GM12878 (cell line): ENCODE measurements around the gene MEF2C. TPM values are rescaled to one million over a fixed set of nuclear protein-coding genes. Genes with fewer than 3 reads are reported as not detected.

Experiments used
- ATAC-seq: fragments of 200-7000 bp; cut with Tn5 transposase; 3 replicates; pipeline ENCODE4 v1.9.1; 2020; ENCODE audit warnings: mild to moderate bottlenecking, moderate library complexity
- BruUV-seq: library from RNA; stranded (reverse); fragments of 400-500 nt; replicated peaks from 2 replicates; lab custom pipeline; 2021; lab: Mats Ljungman, UMichigan
- CTCF ChIA-PET: fragments of 300-600 bp; sonication (Branson Sonifier 250); formaldehyde crosslinking; extraction: SDS; loops from one replicate; lab custom pipeline; 2021; ENCODE audit warnings: inconsistent platforms; lab: Yijun Ruan, JAX
- POLR2A ChIA-PET: fragments of 350-600 bp; formaldehyde crosslinking; extraction: SDS; loops from one replicate; lab custom pipeline; 2021; ENCODE audit warnings: inconsistent platforms; lab: Charles Lee
- RAD21 ChIA-PET: fragments of 300-600 bp; sonication (Branson Sonifier 250); formaldehyde crosslinking; loops from one replicate; lab custom pipeline; 2023; ENCODE audit warnings: antibody characterized with exemption; ENCODE audit not compliant: unreplicated experiment; lab: Charles Lee
- SMC1A ChIA-PET: fragments of 300-600 bp; sonication (Branson Sonifier 250); formaldehyde crosslinking; loops from one replicate; lab custom pipeline; 2023; ENCODE audit not compliant: unreplicated experiment, uncharacterized antibody; lab: Charles Lee
- DNase-seq: peaks from one replicate; pipeline ENCODE4 v3.0.0-alpha.2; 2011; ENCODE audit warnings: low read depth, low spot score
- FAIRE-seq: peaks from 3 replicates; lab custom pipeline; 2011; peaks lifted over from hg19 to GRCh38; lab: Jason Lieb, UNC
- H2AFZ ChIP-seq: 2 replicates; pipeline ENCODE4 v1.6.0; 2011; ENCODE audit warnings: low read depth, low read length, control low read depth; ENCODE audit not compliant: control insufficient read depth
- H3K27ac ChIP-seq: 2 replicates; pipeline ENCODE4 v1.5.1; 2011; ENCODE audit warnings: control low read depth; ENCODE audit not compliant: control insufficient read depth, insufficient read depth
- H3K27me3 ChIP-seq, 2 experiments: replicated peaks in 1 of 2; 2 replicates each; pipeline versions ENCODE4 v1.6.0 to v1.6.1; 2011; ENCODE audit warnings: low read length in 1 of 2; ENCODE audit not compliant: control insufficient read depth in 2 of 2, insufficient read depth in 2 of 2
- H3K36me3 ChIP-seq, 2 experiments: 2 replicates each; pipeline ENCODE4 v1.5.1; 2011; ENCODE audit warnings: low read length in 1 of 2; ENCODE audit not compliant: control insufficient read depth in 2 of 2, insufficient read depth in 2 of 2
- H3K4me1 ChIP-seq: 2 replicates; pipeline ENCODE4 v1.6.1; 2011; ENCODE audit warnings: mild to moderate bottlenecking, low read length, moderate library complexity, mixed read lengths; ENCODE audit not compliant: control insufficient read depth, insufficient read depth
- H3K4me2 ChIP-seq: 2 replicates; pipeline ENCODE4 v1.6.0; 2011; ENCODE audit warnings: control low read depth; ENCODE audit not compliant: control insufficient read depth, insufficient read depth
- H3K4me3 ChIP-seq: fragments of 200-600 bp; sonication (generic); 2 replicates; pipeline ENCODE4 v1.5.1; 2016
- H3K79me2 ChIP-seq: 2 replicates; pipeline ENCODE4 v1.6.0; 2011; ENCODE audit warnings: low read length; ENCODE audit not compliant: control insufficient read depth, insufficient read depth
- H3K9ac ChIP-seq: 2 replicates; pipeline ENCODE4 v1.8.0; 2011; ENCODE audit warnings: low read length, control low read depth, mixed read lengths; ENCODE audit not compliant: control insufficient read depth, insufficient read depth
- H3K9me3 ChIP-seq: replicated peaks from 3 replicates; pipeline ENCODE4 v1.5.1; 2011; ENCODE audit warnings: mild to moderate bottlenecking, low read length; ENCODE audit not compliant: control insufficient read depth, insufficient read depth
- H4K20me1 ChIP-seq: 2 replicates; pipeline ENCODE4 v1.6.0; 2011; ENCODE audit not compliant: control insufficient read depth, insufficient read depth
- ATF2 ChIP-seq: IDR thresholded peaks from 2 replicates; pipeline ENCODE4 v1.6.1; 2012; ENCODE audit warnings: low read length, inconsistent platforms
- ATF7 ChIP-seq: fragments of 450-650 bp; IDR thresholded peaks from 2 replicates; pipeline ENCODE4 v1.6.1; 2016; ENCODE audit warnings: low read depth, mild to moderate bottlenecking
- BCL11A ChIP-seq: IDR thresholded peaks from 2 replicates; pipeline ENCODE4 v1.6.1; 2011; ENCODE audit warnings: low read depth, low read length
- EP300 ChIP-seq, 2 experiments: fragments of 150-350 bp in 1 of 2; IDR thresholded peaks; 2 replicates each; pipeline ENCODE4 v1.6.1; 2011 to 2012; ENCODE audit warnings: low read depth in 2 of 2, low read length in 2 of 2, borderline replicate concordance in 1 of 2, improper control_type of control experiment in 1 of 2, inconsistent platforms in 1 of 2; ENCODE audit not compliant: control insufficient read depth in 1 of 2
- ETV6 ChIP-seq, 2 experiments: fragments of 450-650 bp in 1 of 2; IDR thresholded peaks in 1 of 2; conservative IDR thresholded peaks in 1 of 2; 2 replicates each; pipeline ENCODE4 v1.6.1; 2014; ENCODE audit warnings: antibody characterized with exemption in 1 of 2, borderline replicate concordance in 1 of 2, low read depth in 1 of 2, mild to moderate bottlenecking in 1 of 2, moderate library complexity in 1 of 2
- HDAC6 ChIP-seq: fragments of 200-600 bp; sonication (generic); IDR thresholded peaks from one replicate; pipeline ENCODE4 v1.8.0; 2017; ENCODE audit warnings: antibody characterized with exemption; ENCODE audit not compliant: unreplicated experiment
- IRF4 ChIP-seq: IDR thresholded peaks from 2 replicates; pipeline ENCODE4 v1.6.1; 2011; ENCODE audit warnings: low read depth, low read length
- JUNB ChIP-seq: IDR thresholded peaks from 2 replicates; pipeline ENCODE4 v1.6.1; 2016; ENCODE audit warnings: antibody characterized with exemption, mild to moderate bottlenecking
- MEF2B ChIP-seq: fragments of 450-650 bp; IDR thresholded peaks from 2 replicates; pipeline ENCODE4 v1.6.1; 2018; ENCODE audit warnings: mild to moderate bottlenecking, moderate library complexity; ENCODE audit not compliant: partially characterized antibody, poor library complexity, severe bottlenecking
- NFYB ChIP-seq: IDR thresholded peaks from 2 replicates; pipeline ENCODE4 v1.6.1; 2011; ENCODE audit warnings: low read depth, mild to moderate bottlenecking, low read length, improper control_type of control experiment, moderate library complexity; ENCODE audit not compliant: insufficient read depth
- PAX5 ChIP-seq: IDR thresholded peaks from 2 replicates; pipeline ENCODE4 v1.6.1; 2011; ENCODE audit warnings: low read depth, low read length, borderline replicate concordance
- PAX8 ChIP-seq: fragments of 450-650 bp; IDR thresholded peaks from 2 replicates; pipeline ENCODE4 v1.6.1; 2017; ENCODE audit warnings: mild to moderate bottlenecking, moderate library complexity
- POU2F2 ChIP-seq: IDR thresholded peaks from 3 replicates; pipeline ENCODE4 v1.6.1; 2011; ENCODE audit warnings: low read depth, mild to moderate bottlenecking, low read length, borderline replicate concordance
- RUNX3 ChIP-seq: IDR thresholded peaks from 2 replicates; pipeline ENCODE4 v1.6.1; 2012; ENCODE audit warnings: low read length, inconsistent platforms
- SPI1 ChIP-seq: IDR thresholded peaks from 2 replicates; pipeline ENCODE4 v1.6.1; 2011; ENCODE audit warnings: low read depth, mild to moderate bottlenecking, low read length, moderate library complexity, borderline replicate concordance; ENCODE audit not compliant: insufficient read depth
- ZNF217 ChIP-seq: fragments of 450-650 bp; IDR thresholded peaks from 2 replicates; pipeline ENCODE4 v1.6.1; 2017; ENCODE audit warnings: antibody characterized with exemption, mild to moderate bottlenecking
- ZNF592 ChIP-seq: fragments of 450-650 bp; IDR thresholded peaks from 2 replicates; pipeline ENCODE4 v1.6.1; 2017; ENCODE audit warnings: mild to moderate bottlenecking, moderate library complexity
- WGBS: methylation state at CpG from one replicate; pipeline ENCODE4 v1.1.6; 2016; ENCODE audit warnings: low lambda C conversion rate; ENCODE audit not compliant: insufficient replicate concordance, insufficient coverage; ENCODE audit errors: missing lambda C conversion rate; 5-methylcytosine and 5-hydroxymethylcytosine counted together
- in situ Hi-C: fragments of 300-500 bp; cut with MboI; formaldehyde crosslinking; loops from 9 replicates; pipeline ENCODE4 v1.14.3; 2018; ENCODE audit warnings: mixed read lengths
- intact Hi-C: fragments of 100-400 bp; cut with micrococcal nuclease; formaldehyde crosslinking; loops from one replicate; pipeline ENCODE4 v1.14.2; 2022; ENCODE audit not compliant: unreplicated experiment
- polyA plus RNA-seq, 11 experiments: library from polyadenylated mRNA; depleted of rRNA in 4 of 11; unstranded in 6 of 11; stranded (reverse) in 5 of 11; fragments of >200 nt; fragmentation: Nextera tagmentation in 4 of 11; fragmentation: Illumina TruSeq in 1 of 11; extraction: Ambion mirVana in 4 of 11; extraction: Trizol in 1 of 11; gene quantifications; 1 replicate in 1 of 11; 2 replicates in 10 of 11; pipeline versions ENCODE4 v1.2.1 to v1.2.3, GENCODE V29; 2011 to 2016; ENCODE audit warnings: inconsistent platforms in 2 of 11, missing spikeins in 2 of 11, low read depth in 1 of 11
- total RNA-seq, 4 experiments: library from RNA; depleted of rRNA in 3 of 4; stranded (reverse); fragments of >200 nt in 3 of 4; fragmentation: Illumina TruSeq in 1 of 4; extraction: Trizol in 1 of 4; gene quantifications; 2 replicates each; pipeline versions ENCODE4 v1.2.1 to v1.2.3, GENCODE V29; 2013 to 2021

MEF2C gene
- total and polyA plus RNA-seq, 10 of the 15 experiments (the other 5 are each of a cell fraction or from before 2014, with no cell fraction given): 104 to 225 (median 180) TPM

- peak overlapping the region; percentile 87 for H3K4me2 ChIP-seq
- ChIA-PET CTCF (interaction anchor here (1.0 to 4.2 kb wide), 10 partner anchors 7 to 99 kb away, joined by 3 to 40 read pairs (median 5); no protein-coding TSS in a partner anchor), RAD21 (interaction anchor here (1.2 to 16.1 kb wide), 15 partner anchors 12 to 611 kb away, joined by 3 to 594 read pairs (median 6); partner anchors contain the start of gene MEF2C), POLR2A (interaction anchor here (0.6 to 1.9 kb wide), 5 partner anchors 58 to 94 kb away, joined by 3 to 8 read pairs (median 3); partner anchors contain the start of gene MEF2C), SMC1A (interaction anchor here (1.0 to 24.1 kb wide), 16 partner anchors 10 to 249 kb away, joined by 3 to 591 read pairs (median 6); partner anchors contain the start of gene MEF2C)
- 1% methylated on average over 4 of the region's 4 CpGs for WGBS
- peak; percentile 13 for FAIRE-seq
- ATAC-seq: peak; percentile 12; the same call in 2 of the 3 replicates
- no peak overlapping the region for H2AFZ ChIP-seq
- H3K36me3 ChIP-seq: peaks cover 0 to 13% of the 10 kb centered on the region in 2 experiments; a peak in 3 of 4 replicates
- no peak for DNase-seq
- in situ Hi-C loops (loop anchor here (10.0 kb wide), 1 partner anchor 89 kb away; no protein-coding TSS in a partner anchor), intact Hi-C loops (loop anchor here (10.0 kb wide), 1 partner anchor 1441 kb away; no protein-coding TSS in a partner anchor)
- H3K27me3 ChIP-seq: no peaks in the 10 kb centered on the region
- H3K9me3 ChIP-seq: no peaks in the 10 kb centered on the region
- peak overlapping the region; percentile 80 for H3K27ac ChIP-seq
- peaks cover 7% of the 10 kb centered on the region for H3K4me1 ChIP-seq
- no peaks in the 10 kb centered on the region for H4K20me1 ChIP-seq
- peak overlapping the region; percentile 60; the same call in 1 of the 2 replicates for H3K9ac ChIP-seq
- no TSS peak for BruUV-seq
- peak overlapping the region; percentile 71; the same call in 1 of the 2 replicates for H3K4me3 ChIP-seq
- H3K79me2 ChIP-seq: peaks cover 99% of the 10 kb centered on the region
- 0 out of 2 replicates have a peak, but pooled peaks have one; percentile 40 for TF ChIP-seq ZNF217
- TF ChIP-seq ATF2: no peak
- TF ChIP-seq ZNF592: no peak
- peak; percentile 65 for TF ChIP-seq JUNB
- TF ChIP-seq IRF4: peak; percentile 46; the same call in 1 of the 2 replicates
- TF ChIP-seq SPI1: no peak
- TF ChIP-seq ATF7: peak; percentile 54
- peak; percentile 96 for TF ChIP-seq POU2F2
- TF ChIP-seq PAX8: no peak
- TF ChIP-seq RUNX3: 0 out of 2 replicates have a peak, but pooled peaks have one; percentile 22
- TF ChIP-seq ETV6 (conservative IDR thresholded peaks at IDR 0.05 in 1 of 2, IDR thresholded peaks at IDR 0.05 in 1 of 2; ENCODE audit: borderline replicate concordance in 1 of 2, low read depth in 1 of 2): no peak
- TF ChIP-seq PAX5: no peak
- TF ChIP-seq HDAC6: no peak
- no peak for TF ChIP-seq MEF2B
- 0 out of 2 replicates have a peak, but pooled peaks have one; percentile 36 for TF ChIP-seq BCL11A
- no peak for TF ChIP-seq NFYB
- peak; percentile 46 to 52; a peak in 2 of 4 replicates for TF ChIP-seq EP300 (IDR thresholded peaks at IDR 0.05; ENCODE audit: borderline replicate concordance in 1 of 2, control insufficient read depth in 1 of 2, low read depth in 2 of 2, low read length in 2 of 2)
Measured at GRCh38 chr5:88824141-88824540, 58.8 kb downstream of the MEF2C start.
